Astrocyte (in vitro differentiated cells and primary cell): ENCODE data around the gene RARB. TPM values are rescaled to one million over a fixed set of nuclear protein-coding genes. Genes with fewer than 3 reads are reported as not detected.
A peak's percentile ranks its signal among the peaks of the same experiment; 100 is the strongest.

Experiments
- DNase-seq: peaks from one replicate; pipeline ENCODE4 v3.0.0-alpha.2; 2010; ENCODE audit warnings: low read depth
- FAIRE-seq: peaks from 2 replicates; lab custom pipeline; 2011; peaks lifted over from hg19 to GRCh38; lab: Jason Lieb, UNC
- H2AFZ ChIP-seq: 2 replicates; pipeline ENCODE4 v1.6.0; 2012; ENCODE audit warnings: low read depth, low read length, inconsistent platforms
- H3K27ac ChIP-seq: 2 replicates; pipeline ENCODE4 v1.5.1; 2011; ENCODE audit warnings: low read depth, low read length, inconsistent platforms
- H3K27me3 ChIP-seq: 2 replicates; pipeline ENCODE4 v1.6.0; 2011; ENCODE audit warnings: low read length, inconsistent platforms; ENCODE audit not compliant: insufficient read depth
- H3K36me3 ChIP-seq: 2 replicates; pipeline ENCODE4 v1.5.1; 2011; ENCODE audit warnings: low read length, inconsistent platforms; ENCODE audit not compliant: insufficient read depth
- H3K4me1 ChIP-seq: 2 replicates; pipeline ENCODE4 v1.5.1; 2011; ENCODE audit warnings: low read length, inconsistent platforms; ENCODE audit not compliant: insufficient read depth
- H3K4me2 ChIP-seq: 2 replicates; pipeline ENCODE4 v1.6.0; 2012; ENCODE audit warnings: low read length, inconsistent platforms
- H3K4me3 ChIP-seq: 2 replicates; pipeline ENCODE4 v1.5.1; 2011; ENCODE audit warnings: low read depth, mild to moderate bottlenecking, low read length, inconsistent platforms; ENCODE audit not compliant: insufficient read depth
- H3K79me2 ChIP-seq: 2 replicates; pipeline ENCODE4 v1.6.0; 2012; ENCODE audit warnings: mild to moderate bottlenecking, low read length, inconsistent platforms; ENCODE audit not compliant: insufficient read depth
- H3K9ac ChIP-seq: 2 replicates; pipeline ENCODE4 v1.6.0; 2012; ENCODE audit warnings: mild to moderate bottlenecking, low read length, inconsistent platforms
- H3K9me3 ChIP-seq: 2 replicates; pipeline ENCODE4 v1.5.1; 2012; ENCODE audit warnings: low read depth, mild to moderate bottlenecking, low read length, inconsistent platforms; ENCODE audit not compliant: insufficient read depth
- H4K20me1 ChIP-seq: 2 replicates; pipeline ENCODE4 v1.6.0; 2012; ENCODE audit warnings: low read length, inconsistent platforms; ENCODE audit not compliant: insufficient read depth
- H3K27ac Mint-ChIP-seq: one replicate; pipeline ENCODE4 v1.8.0; 2021; ENCODE audit warnings: mild to moderate bottlenecking, mixed read lengths; ENCODE audit not compliant: unreplicated experiment
- H3K27me3 Mint-ChIP-seq: one replicate; pipeline ENCODE4 v1.8.0; 2021; ENCODE audit warnings: low read depth, mixed read lengths; ENCODE audit not compliant: unreplicated experiment
- H3K36me3 Mint-ChIP-seq: one replicate; pipeline ENCODE4 v1.8.0; 2021; ENCODE audit warnings: low read depth, mixed read lengths; ENCODE audit not compliant: unreplicated experiment
- H3K4me1 Mint-ChIP-seq: one replicate; pipeline ENCODE4 v1.8.0; 2021; ENCODE audit warnings: low read depth, mixed read lengths; ENCODE audit not compliant: unreplicated experiment
- H3K4me3 Mint-ChIP-seq: one replicate; pipeline ENCODE4 v1.8.0; 2021; ENCODE audit warnings: mild to moderate bottlenecking, moderate library complexity, mixed read lengths; ENCODE audit not compliant: unreplicated experiment
- H3K9me3 Mint-ChIP-seq: one replicate; pipeline ENCODE4 v1.8.0; 2021; ENCODE audit warnings: mild to moderate bottlenecking, mixed read lengths; ENCODE audit not compliant: unreplicated experiment
- CTCF ChIP-seq: IDR thresholded peaks from 2 replicates; pipeline ENCODE4 v1.5.1; 2011; ENCODE audit warnings: low read depth, mild to moderate bottlenecking, inconsistent platforms, low read length, moderate library complexity; ENCODE audit not compliant: insufficient read depth
- EZH2 ChIP-seq: IDR thresholded peaks from 2 replicates; pipeline ENCODE4 v1.6.1; 2012; ENCODE audit warnings: mild to moderate bottlenecking, low read length, inconsistent platforms; ENCODE audit not compliant: insufficient read depth
- total RNA-seq: library from RNA; stranded (reverse); gene quantifications from 2 replicates; pipeline ENCODE4 v1.2.1, GENCODE V29; 2021

Gene RARB
- total RNA-seq, 1 donor from 2014 or later = 0.27 TPM

GRCh38 chr3:25565807-25566206, 137.7 kb downstream of the RARB start:
- no peaks in the 10 kb centered on the region for H3K9me3 Mint-ChIP-seq
- H3K27me3 ChIP-seq = no peaks in the 10 kb centered on the region
- DNase-seq (no peak), FAIRE-seq (no peak)
- no peak overlapping the region for H3K4me3 Mint-ChIP-seq
- H3K79me2 ChIP-seq = peaks cover 22% of the 10 kb centered on the region
- H3K27ac Mint-ChIP-seq = no peak overlapping the region
- no peak overlapping the region for H3K4me2 ChIP-seq
- H2AFZ ChIP-seq = no peak overlapping the region
- H3K9ac ChIP-seq = no peak overlapping the region
- H3K27ac ChIP-seq = no peak overlapping the region
- H4K20me1 ChIP-seq = no peaks in the 10 kb centered on the region
- peaks cover 4% of the 10 kb centered on the region for H3K27me3 Mint-ChIP-seq
- H3K4me1 ChIP-seq = no peaks in the 10 kb centered on the region
- no peak for TF ChIP-seq CTCF
- no peak for TF ChIP-seq EZH2
- no peak overlapping the region for H3K4me3 ChIP-seq
- H3K36me3 Mint-ChIP-seq = no peaks in the 10 kb centered on the region
- peaks cover 6% of the 10 kb centered on the region for H3K36me3 ChIP-seq
- H3K9me3 ChIP-seq = no peaks in the 10 kb centered on the region
- no peaks in the 10 kb centered on the region for H3K4me1 Mint-ChIP-seq

- H4K20me1 ChIP-seq = no peaks in the 10 kb centered on the region
- Mint-ChIP-seq H3K27me3 (peaks cover 4% of the 10 kb centered on the region), H3K9me3 (no peaks in the 10 kb centered on the region), H3K4me3 (no peak overlapping the region), H3K4me1 (no peaks in the 10 kb centered on the region), H3K36me3 (no peaks in the 10 kb centered on the region), H3K27ac (no peak overlapping the region)
- no peaks in the 10 kb centered on the region for H3K9me3 ChIP-seq
- no peaks in the 10 kb centered on the region for H3K4me1 ChIP-seq
- H3K36me3 ChIP-seq = peaks cover 6% of the 10 kb centered on the region
- peaks cover 21% of the 10 kb centered on the region for H3K79me2 ChIP-seq
- no peak overlapping the region for H2AFZ ChIP-seq
- no peak overlapping the region for H3K4me2 ChIP-seq
- no peak for TF ChIP-seq CTCF
- TF ChIP-seq EZH2 = no peak
- H3K27me3 ChIP-seq = no peaks in the 10 kb centered on the region
- no peak overlapping the region for H3K4me3 ChIP-seq
- H3K9ac ChIP-seq = no peak overlapping the region
- no peak for DNase-seq
- no peak overlapping the region for H3K27ac ChIP-seq
- FAIRE-seq = no peak
Measured at GRCh38 chr3:25566358-25566920, 138.4 kb downstream of the RARB start.

- no peaks in the 10 kb centered on the region for H3K9me3 ChIP-seq
- Mint-ChIP-seq H3K4me1 (no peaks in the 10 kb centered on the region), H3K27ac (no peak overlapping the region), H3K27me3 (peaks cover 4% of the 10 kb centered on the region), H3K36me3 (no peaks in the 10 kb centered on the region), H3K4me3 (no peak overlapping the region), H3K9me3 (no peaks in the 10 kb centered on the region)
- no peak overlapping the region for H3K9ac ChIP-seq
- no peak for FAIRE-seq
- H2AFZ ChIP-seq = no peak overlapping the region
- H3K36me3 ChIP-seq = peaks cover 9% of the 10 kb centered on the region
- no peak overlapping the region for H3K4me2 ChIP-seq
- no peaks in the 10 kb centered on the region for H3K27me3 ChIP-seq
- H3K27ac ChIP-seq = no peak overlapping the region
- peak; percentile 47 for DNase-seq
- TF ChIP-seq CTCF (no peak), EZH2 (no peak)
- no peaks in the 10 kb centered on the region for H4K20me1 ChIP-seq
- no peak overlapping the region for H3K4me3 ChIP-seq
- H3K4me1 ChIP-seq = peaks cover 2% of the 10 kb centered on the region
- H3K79me2 ChIP-seq = peaks cover 18% of the 10 kb centered on the region
Measured at GRCh38 chr3:25567388-25567787, 139.3 kb downstream of the RARB start.
